GM12874 (cell line): ENCODE data around the gene ADARB2.

ENCODE experiments used
- TF ChIP-seq, protein P1 (sequence below): IDR thresholded peaks from 2 replicates; pipeline ENCODE4 v1.5.1; 2011; ENCODE audit warnings: low read depth, mild to moderate bottlenecking, control low read depth, low read length, moderate library complexity; ENCODE audit not compliant: insufficient read depth

Gene ADARB2

DNA sequence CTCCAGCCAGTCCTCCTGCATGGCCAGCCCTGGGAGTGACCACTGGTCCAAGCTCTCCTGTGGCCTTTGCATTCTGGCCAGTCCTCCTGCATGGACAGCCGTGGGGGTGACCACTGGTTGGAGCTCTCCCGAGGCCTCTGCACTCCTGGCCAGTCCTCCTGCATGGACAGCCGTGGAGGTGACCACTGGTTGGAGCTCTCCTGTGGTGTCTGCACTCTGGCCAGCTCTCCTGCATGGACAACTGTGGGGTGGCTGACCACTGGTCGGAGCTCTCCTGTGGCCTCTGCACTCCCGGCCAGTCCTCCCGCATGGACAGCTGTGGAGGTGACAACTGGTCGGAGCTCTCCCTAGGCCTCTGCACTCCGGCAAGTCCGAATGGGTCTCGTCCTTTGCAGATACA is 28.7 kb upstream of the ADARB2 start:
- TF ChIP-seq, protein P1, sequence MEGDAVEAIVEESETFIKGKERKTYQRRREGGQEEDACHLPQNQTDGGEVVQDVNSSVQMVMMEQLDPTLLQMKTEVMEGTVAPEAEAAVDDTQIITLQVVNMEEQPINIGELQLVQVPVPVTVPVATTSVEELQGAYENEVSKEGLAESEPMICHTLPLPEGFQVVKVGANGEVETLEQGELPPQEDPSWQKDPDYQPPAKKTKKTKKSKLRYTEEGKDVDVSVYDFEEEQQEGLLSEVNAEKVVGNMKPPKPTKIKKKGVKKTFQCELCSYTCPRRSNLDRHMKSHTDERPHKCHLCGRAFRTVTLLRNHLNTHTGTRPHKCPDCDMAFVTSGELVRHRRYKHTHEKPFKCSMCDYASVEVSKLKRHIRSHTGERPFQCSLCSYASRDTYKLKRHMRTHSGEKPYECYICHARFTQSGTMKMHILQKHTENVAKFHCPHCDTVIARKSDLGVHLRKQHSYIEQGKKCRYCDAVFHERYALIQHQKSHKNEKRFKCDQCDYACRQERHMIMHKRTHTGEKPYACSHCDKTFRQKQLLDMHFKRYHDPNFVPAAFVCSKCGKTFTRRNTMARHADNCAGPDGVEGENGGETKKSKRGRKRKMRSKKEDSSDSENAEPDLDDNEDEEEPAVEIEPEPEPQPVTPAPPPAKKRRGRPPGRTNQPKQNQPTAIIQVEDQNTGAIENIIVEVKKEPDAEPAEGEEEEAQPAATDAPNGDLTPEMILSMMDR: no peak

DNA sequence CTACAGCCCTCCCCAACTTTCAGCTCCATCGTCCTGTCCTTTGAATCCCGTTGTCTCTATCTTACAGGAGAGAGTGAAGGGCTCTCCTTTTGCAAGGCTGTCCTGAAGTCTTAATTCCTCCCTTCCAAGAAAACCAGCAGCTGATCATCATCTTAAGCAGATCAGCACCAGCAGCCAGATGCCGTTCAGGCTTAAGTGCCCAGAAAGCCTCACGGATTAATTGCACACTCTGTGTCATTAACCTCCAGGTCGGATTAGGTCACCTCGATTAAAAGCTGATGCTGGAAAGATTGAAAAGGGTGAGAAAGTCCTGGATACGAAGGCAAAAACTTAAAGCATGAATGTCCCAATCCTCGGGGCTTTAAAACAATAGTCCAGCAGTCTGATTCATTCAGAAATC is 24.8 kb upstream of the ADARB2 start:
- TF ChIP-seq, protein P1: no peak

DNA sequence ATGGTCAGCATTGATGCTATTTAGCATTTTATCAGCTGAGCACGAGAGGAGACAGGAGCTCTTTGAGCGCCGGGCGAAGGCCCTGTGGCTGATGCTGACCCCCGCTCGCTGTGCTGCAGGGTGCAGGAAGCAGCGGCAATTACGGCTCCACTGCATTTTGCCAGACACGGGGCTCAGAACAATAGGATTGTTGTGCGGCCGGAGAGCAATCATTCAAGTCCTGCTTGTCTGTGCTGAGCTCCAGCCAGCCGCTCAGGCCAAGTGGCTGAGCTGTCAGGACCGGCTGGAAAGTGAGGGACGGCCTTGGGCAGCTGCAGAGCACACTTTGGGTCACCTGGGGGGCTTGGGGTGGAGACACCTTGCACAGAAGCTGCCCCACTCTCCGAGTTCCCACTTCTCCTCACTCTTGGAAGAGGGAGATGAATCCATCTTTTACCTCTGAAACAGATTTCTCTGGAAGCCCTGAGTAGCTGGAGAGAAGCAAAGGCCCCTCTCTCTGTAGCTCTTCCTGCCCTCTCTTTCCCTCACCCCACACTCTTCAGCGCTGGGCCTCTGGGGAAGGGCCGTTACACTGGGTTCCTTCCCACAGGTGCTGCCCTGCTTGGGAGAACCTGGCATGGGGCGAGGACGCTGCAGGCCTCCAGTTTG is 17.3 kb upstream of the ADARB2 start:
- TF ChIP-seq, protein P1: no peak

DNA sequence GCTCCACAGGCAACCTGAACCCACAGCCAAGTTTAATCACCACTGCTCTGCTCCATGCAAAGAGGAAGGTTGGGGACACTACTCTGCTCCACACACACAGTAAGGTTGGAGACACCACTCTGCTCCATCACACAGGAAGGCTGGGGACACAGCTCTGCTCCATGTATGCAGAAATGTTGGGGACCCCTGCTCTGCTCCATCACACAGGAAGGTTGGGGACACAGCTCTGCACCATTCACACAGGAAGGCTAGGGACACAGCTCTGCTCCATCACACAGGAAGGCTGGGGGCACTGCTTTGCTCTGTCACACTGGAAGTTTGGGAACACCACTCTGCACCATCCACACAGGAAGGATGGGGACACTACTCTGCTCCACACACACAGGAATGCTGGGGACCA is 14.8 kb upstream of the ADARB2 start:
- TF ChIP-seq, protein P1: no peak

DNA sequence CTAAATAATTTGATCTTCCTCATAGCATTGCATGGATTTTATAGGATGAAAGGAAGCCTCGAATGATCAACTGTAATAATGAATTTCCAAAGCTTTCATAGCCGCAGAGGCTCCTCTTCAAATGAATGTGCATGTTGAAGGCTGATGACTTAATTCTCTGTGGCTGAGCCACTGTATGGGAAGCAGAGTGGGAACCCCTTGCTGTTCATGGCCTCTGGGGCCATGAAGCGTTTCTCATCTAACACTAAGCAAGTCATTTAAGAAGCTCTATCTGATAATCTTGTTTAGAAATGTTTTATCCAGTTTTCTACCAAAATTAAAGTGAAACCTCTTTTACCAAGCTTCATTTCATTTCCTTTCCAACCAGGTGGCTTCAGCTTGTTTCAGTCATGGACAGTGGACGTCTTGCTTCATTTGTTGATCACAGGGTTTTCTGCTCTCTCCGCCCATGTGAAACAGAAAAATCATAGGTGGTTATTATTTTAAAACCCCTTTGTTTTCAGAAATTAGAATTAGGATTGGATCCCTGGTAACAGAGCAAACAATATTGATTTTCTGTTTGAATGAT is 10.3 kb upstream of the ADARB2 start:
- TF ChIP-seq, protein P1: no peak

DNA sequence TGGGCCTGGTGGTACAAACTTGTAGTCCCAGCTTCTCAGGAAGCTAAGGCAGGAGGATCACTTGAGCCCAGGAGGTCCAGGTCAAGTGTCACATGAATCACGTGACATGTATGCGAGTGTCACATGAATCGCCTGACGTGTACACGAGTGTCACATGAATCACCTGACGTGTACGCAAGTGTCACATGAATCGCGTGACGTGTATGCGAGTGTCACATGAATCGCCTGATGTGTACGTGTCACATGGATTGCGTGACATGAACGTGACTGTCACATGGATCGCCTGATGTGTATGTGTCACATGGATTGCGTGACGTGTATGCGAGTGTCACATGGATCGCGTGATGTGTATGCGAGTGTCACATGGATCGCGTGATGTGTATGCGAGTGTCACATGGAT is 9.5 kb upstream of the ADARB2 start:
- TF ChIP-seq, protein P1: no peak

DNA sequence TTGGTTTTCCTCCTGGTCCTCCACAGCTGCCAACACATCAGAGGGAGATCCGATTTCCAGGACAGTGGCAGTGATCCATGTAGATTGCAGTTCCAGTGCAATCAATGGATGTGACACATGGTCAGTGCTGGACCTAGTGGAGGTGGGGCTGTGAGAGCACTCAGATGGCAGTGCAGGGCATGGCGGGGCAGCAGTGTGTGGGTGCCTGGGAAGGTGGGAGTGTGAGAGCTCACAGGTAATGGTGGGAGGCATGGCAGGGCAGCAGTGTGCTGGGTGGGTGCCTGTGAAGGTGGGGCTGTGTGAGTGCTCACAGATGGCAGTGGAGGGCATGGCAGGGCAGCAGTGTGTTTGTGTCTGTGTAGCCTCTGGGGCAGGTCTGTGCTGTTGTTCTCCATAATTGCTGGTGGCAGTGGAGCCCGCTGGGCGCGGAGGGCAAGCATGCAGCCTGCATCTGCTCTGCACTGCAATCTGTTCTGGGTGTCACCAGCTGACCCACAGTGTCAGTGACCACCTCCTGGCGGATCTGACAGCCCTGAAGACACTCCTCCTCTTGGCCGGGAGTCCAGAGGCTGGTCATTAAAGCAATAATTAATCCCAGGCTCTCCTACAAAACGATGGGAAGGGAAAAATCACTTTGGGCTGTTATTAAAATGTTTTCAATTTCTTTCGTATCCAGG is 8.6 kb upstream of the ADARB2 start:
- TF ChIP-seq, protein P1: no peak
